Measurements from ENCODE around the gene NEO1.

Gene NEO1

GRCh38 chr15:73038220-73038619, 14.0 kb upstream of the NEO1 start:
- H3K4me3 ChIP-seq (ENCODE audit: control insufficient read depth, low read depth, low read length): no peak overlapping the region
- no peak for TF ChIP-seq CTCF (conservative IDR thresholded peaks at IDR 0.05; ENCODE audit: control insufficient read depth, insufficient read depth, low read depth, low read length)
- no peak for DNase-seq (ENCODE audit: low read depth)

- DNase-seq (ENCODE audit: low read depth): no peak
- H3K4me3 ChIP-seq (ENCODE audit: control insufficient read depth, low read depth, low read length): no peak overlapping the region
- TF ChIP-seq CTCF (conservative IDR thresholded peaks at IDR 0.05; ENCODE audit: control insufficient read depth, insufficient read depth, low read depth, low read length): no peak
Observed at GRCh38 chr15:73046073-73046472, 6.2 kb upstream of the NEO1 start.

- TF ChIP-seq CTCF (conservative IDR thresholded peaks at IDR 0.05; ENCODE audit: control insufficient read depth, insufficient read depth, low read depth, low read length): no peak
- no peak for DNase-seq (ENCODE audit: low read depth)
- no peak overlapping the region for H3K4me3 ChIP-seq (ENCODE audit: control insufficient read depth, low read depth, low read length)
Observed at GRCh38 chr15:73047882-73048281, 4.4 kb upstream of the NEO1 start.

- TF ChIP-seq CTCF (conservative IDR thresholded peaks at IDR 0.05; ENCODE audit: control insufficient read depth, insufficient read depth, low read depth, low read length): no peak
- no peak for DNase-seq (ENCODE audit: low read depth)
- H3K4me3 ChIP-seq (ENCODE audit: control insufficient read depth, low read depth, low read length): no peak overlapping the region
Observed at GRCh38 chr15:73048624-73049295, 3.5 kb upstream of the NEO1 start.

- no peak for TF ChIP-seq CTCF (conservative IDR thresholded peaks at IDR 0.05; ENCODE audit: control insufficient read depth, insufficient read depth, low read depth, low read length)
- no peak overlapping the region for H3K4me3 ChIP-seq (ENCODE audit: control insufficient read depth, low read depth, low read length)
- no peak for DNase-seq (ENCODE audit: low read depth)
Observed at GRCh38 chr15:73049564-73050215, 2.6 kb upstream of the NEO1 start.

GRCh38 chr15:73050561-73051295, 1.5 kb upstream of the NEO1 start:
- peak overlapping the region; percentile 72 for H3K4me3 ChIP-seq (ENCODE audit: control insufficient read depth, low read depth, low read length)
- no peak for TF ChIP-seq CTCF (conservative IDR thresholded peaks at IDR 0.05; ENCODE audit: control insufficient read depth, insufficient read depth, low read depth, low read length)
- DNase-seq (ENCODE audit: low read depth): no peak

Measured in fibroblast of mammary gland (primary cell).